Measurements from ENCODE around the gene SEMA3C.

DNA sequence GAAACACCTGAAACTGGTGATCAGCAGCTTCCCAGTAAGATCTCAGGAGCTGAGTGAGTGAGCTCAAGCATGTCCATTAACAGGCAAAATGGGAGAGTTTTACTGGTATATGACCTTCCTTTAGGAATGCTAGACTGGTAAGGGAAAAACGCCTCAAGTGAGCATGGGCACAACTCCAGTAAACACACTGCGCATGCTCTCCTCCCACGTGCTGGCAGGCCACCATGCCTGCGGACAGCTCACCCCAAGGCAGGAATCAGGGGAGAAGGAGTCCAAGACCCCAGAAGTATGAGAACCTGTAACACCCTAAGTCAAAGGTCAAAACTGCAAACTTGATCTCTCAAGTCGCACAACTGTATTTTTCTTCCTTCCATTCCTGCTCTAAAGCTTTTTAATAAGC, 152.1 kb downstream of the SEMA3C start:
- TF ChIP-seq, protein P1, sequence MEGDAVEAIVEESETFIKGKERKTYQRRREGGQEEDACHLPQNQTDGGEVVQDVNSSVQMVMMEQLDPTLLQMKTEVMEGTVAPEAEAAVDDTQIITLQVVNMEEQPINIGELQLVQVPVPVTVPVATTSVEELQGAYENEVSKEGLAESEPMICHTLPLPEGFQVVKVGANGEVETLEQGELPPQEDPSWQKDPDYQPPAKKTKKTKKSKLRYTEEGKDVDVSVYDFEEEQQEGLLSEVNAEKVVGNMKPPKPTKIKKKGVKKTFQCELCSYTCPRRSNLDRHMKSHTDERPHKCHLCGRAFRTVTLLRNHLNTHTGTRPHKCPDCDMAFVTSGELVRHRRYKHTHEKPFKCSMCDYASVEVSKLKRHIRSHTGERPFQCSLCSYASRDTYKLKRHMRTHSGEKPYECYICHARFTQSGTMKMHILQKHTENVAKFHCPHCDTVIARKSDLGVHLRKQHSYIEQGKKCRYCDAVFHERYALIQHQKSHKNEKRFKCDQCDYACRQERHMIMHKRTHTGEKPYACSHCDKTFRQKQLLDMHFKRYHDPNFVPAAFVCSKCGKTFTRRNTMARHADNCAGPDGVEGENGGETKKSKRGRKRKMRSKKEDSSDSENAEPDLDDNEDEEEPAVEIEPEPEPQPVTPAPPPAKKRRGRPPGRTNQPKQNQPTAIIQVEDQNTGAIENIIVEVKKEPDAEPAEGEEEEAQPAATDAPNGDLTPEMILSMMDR (IDR thresholded peaks at IDR 0.05) = no peak
- no peak for TF ChIP-seq EZH2 (IDR thresholded peaks at IDR 0.05; ENCODE audit: borderline replicate concordance, insufficient read depth, low read depth, low read length, poor library complexity, severe bottlenecking)

Data from B cell (primary cell).